Measurements from ENCODE around the gene ZFP36L2. TPM values are rescaled to one million over a fixed set of nuclear protein-coding genes. Genes with fewer than 3 reads are reported as not detected.
A peak's percentile ranks its signal among the peaks of the same experiment; 100 is the strongest.

The ZFP36L2 gene
- total RNA-seq, 4 donors from 2014 or later, result 114 to 305 (median 208) TPM

DNA sequence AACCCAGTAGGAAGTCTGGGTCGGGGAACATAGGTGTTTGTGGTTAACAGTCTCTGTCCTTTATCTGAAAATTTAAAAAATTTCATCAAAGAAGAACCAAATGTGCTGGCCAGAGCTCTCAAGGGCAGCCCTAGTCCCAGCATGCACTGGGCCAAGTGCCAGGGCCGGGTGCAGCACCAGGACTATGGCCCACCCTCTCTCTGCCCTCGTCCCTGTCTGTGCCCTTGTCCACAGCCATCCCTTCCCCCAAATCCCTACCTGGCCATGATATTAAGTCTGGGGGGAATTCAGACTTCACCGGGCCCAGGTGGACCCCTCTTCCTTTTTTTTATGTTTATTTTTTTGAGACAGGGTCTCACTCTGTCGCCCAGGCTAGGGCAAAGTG, 14.4 kb upstream of the ZFP36L2 start:
- in situ Hi-C loops (cut with MboI; ENCODE audit: low pct_ligation_motif_present in 1 of 4, low pct_unique_long_range_greater_than_20kb in 1 of 4, low sequenced_read_pairs in 3 of 4) (loop anchor here in 2 of 4 donors (25.0 kb wide), 1 partner anchor 403 kb away; no protein-coding TSS in a partner anchor), intact Hi-C loops (cut with DNase I; ENCODE audit: low total_unique reads) (loop anchor here (10.0 kb wide), 1 partner anchor 154 kb away; no protein-coding TSS in a partner anchor)
- Histone ChIP-seq H3K36me3 (no peaks in the 10 kb centered on the region), H3K9me3 (no peaks in the 10 kb centered on the region), H3K4me3 (no peak overlapping the region), H3K27me3 (no peaks in the 10 kb centered on the region), H3K27ac (peak overlapping the region; percentile 19 to 65 (median 44)), H3K4me1 (peaks cover 0 to 3% (median 0%) of the 10 kb centered on the region in 4 donors)
- 71 to 83% methylated on average over 3 to 5 of the region's 5 CpGs for WGBS, 2 donors (ENCODE audit: low coverage in 1 of 2)
- TF ChIP-seq EP300 (IDR thresholded peaks at IDR 0.05; ENCODE audit: low read depth) (no peak), POLR2A (IDR thresholded peaks at IDR 0.05) (no peak), POLR2AphosphoS5 (IDR thresholded peaks at IDR 0.05) (no peak)
- TF ChIP-seq, protein P1, sequence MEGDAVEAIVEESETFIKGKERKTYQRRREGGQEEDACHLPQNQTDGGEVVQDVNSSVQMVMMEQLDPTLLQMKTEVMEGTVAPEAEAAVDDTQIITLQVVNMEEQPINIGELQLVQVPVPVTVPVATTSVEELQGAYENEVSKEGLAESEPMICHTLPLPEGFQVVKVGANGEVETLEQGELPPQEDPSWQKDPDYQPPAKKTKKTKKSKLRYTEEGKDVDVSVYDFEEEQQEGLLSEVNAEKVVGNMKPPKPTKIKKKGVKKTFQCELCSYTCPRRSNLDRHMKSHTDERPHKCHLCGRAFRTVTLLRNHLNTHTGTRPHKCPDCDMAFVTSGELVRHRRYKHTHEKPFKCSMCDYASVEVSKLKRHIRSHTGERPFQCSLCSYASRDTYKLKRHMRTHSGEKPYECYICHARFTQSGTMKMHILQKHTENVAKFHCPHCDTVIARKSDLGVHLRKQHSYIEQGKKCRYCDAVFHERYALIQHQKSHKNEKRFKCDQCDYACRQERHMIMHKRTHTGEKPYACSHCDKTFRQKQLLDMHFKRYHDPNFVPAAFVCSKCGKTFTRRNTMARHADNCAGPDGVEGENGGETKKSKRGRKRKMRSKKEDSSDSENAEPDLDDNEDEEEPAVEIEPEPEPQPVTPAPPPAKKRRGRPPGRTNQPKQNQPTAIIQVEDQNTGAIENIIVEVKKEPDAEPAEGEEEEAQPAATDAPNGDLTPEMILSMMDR (IDR thresholded peaks at IDR 0.05), result no peak
- DNase-seq, result no peak

DNA sequence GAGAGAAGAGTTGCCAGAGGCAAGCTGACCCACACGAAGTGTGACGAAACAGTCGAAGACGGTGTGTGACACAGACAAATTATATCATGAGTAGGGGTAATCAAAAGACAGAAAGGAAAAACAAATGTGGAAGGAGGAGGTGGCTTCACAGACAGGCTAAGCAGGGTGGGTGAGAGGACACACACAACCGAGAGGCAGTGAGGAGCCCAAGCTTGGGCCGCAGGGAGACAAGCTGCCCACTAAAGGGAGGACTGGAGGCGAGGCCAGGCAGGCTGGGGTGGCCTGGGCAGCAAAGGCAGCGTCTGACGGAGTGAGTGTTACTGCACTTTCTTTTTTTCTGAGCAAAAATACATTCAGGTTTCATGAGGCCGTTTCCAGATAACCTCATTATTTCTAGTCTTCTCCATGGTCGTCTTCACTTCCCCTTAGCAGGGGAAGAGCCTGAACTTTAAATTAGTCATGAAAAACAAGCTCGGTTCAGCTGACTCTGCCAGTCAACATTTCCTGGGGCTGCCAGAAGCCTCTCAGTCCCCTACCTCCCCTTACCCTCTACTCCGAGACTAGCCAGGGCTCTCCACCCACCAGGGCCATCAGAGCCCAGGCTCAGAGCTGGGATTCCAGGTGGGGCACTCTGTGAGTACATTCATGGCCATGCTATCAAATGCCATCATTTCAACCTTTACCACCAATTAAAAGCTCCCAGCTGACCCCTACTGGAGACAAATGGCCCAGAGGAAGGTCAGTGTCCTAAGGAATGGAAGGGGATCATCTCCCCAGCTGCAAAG, 13.8 kb upstream of the ZFP36L2 start:
- DNase-seq, result no peak
- WGBS, 2 donors (ENCODE audit: low coverage in 1 of 2), result 81 to 93% methylated on average over 6 to 13 of the region's 13 CpGs
- Histone ChIP-seq H3K9me3 (no peaks in the 10 kb centered on the region), H3K27me3 (no peaks in the 10 kb centered on the region), H3K4me1 (peaks cover 0 to 3% (median 0%) of the 10 kb centered on the region in 4 donors), H3K36me3 (no peaks in the 10 kb centered on the region), H3K4me3 (no peak overlapping the region), H3K27ac (peak overlapping the region; percentile 19 to 65 (median 44))
- TF ChIP-seq EP300 (IDR thresholded peaks at IDR 0.05; ENCODE audit: low read depth), result no peak
- TF ChIP-seq, protein P1 (IDR thresholded peaks at IDR 0.05), result no peak
- no peak for TF ChIP-seq POLR2AphosphoS5 (IDR thresholded peaks at IDR 0.05)
- no peak for TF ChIP-seq POLR2A (IDR thresholded peaks at IDR 0.05)
- in situ Hi-C loops (cut with MboI; ENCODE audit: low pct_ligation_motif_present in 1 of 4, low pct_unique_long_range_greater_than_20kb in 1 of 4, low sequenced_read_pairs in 3 of 4) (loop anchor here (10.0 to 25.0 kb wide), 8 partner anchors 115 to 415 kb away; no protein-coding TSS in a partner anchor), intact Hi-C loops (cut with DNase I; ENCODE audit: low total_unique reads) (loop anchor here (10.0 kb wide), 1 partner anchor 155 kb away; no protein-coding TSS in a partner anchor)

DNA sequence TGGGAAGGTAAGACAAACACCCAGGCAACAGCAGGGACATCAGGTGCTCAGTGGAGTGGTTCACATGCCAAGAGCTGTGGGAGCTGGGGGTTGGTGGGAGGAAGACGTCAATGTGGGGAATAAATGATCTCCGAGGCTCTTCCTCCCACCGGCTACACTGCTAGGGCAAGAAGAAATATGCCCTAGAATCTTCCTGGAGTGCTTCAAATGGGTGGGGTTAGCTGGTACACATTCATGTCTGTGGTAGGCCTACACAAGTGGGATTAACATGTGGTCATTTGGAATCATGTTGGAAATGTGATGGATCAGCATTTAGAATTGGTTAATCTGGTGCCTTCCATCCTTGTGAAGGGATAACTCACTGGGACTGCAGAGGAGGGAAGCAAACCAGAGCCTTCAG, 12.4 kb upstream of the ZFP36L2 start:
- no peak for DNase-seq
- Histone ChIP-seq H3K36me3 (no peaks in the 10 kb centered on the region), H3K9me3 (no peaks in the 10 kb centered on the region), H3K27me3 (no peaks in the 10 kb centered on the region), H3K4me3 (no peak overlapping the region), H3K4me1 (peaks cover 0 to 3% (median 0%) of the 10 kb centered on the region in 4 donors), H3K27ac (peak overlapping the region in 2 of 4 donors; percentile 3 to 12)
- no peak for TF ChIP-seq POLR2AphosphoS5 (IDR thresholded peaks at IDR 0.05)
- TF ChIP-seq, protein P1 (IDR thresholded peaks at IDR 0.05), result no peak
- 93% methylated on average over 3 of the region's 3 CpGs; no CpG with 5 or more reads in 1 of the 2 donors for WGBS, 2 donors (ENCODE audit: low coverage in 1 of 2)
- intact Hi-C loops (cut with DNase I; ENCODE audit: low total_unique reads), result no loop called here
- in situ Hi-C loops (cut with MboI; ENCODE audit: low pct_ligation_motif_present in 1 of 4, low pct_unique_long_range_greater_than_20kb in 1 of 4, low sequenced_read_pairs in 3 of 4), result loop anchor here (10.0 to 25.0 kb wide), 8 partner anchors 114 to 414 kb away; no protein-coding TSS in a partner anchor

DNA sequence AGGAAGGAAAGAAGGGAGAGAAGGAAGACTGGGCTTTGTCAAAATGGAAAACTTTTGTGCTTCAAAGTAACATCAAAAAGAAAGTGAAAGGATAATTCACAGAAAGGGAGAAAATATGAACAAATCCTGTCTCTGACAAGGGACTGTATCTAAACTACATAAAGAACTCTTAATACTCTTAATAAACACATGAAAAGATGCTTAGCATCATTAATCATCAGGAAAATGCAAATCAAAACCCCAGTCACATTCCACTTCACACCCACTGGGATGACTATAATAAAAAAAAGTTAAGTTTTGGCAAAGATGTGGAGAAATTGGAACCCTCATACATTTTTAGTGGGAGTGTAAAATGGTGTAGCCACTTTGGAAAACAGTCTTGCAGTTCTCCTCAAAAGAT, 11.8 kb upstream of the ZFP36L2 start:
- H3K9me3 ChIP-seq, result no peaks in the 10 kb centered on the region
- TF ChIP-seq, protein P1 (IDR thresholded peaks at IDR 0.05), result no peak
- TF ChIP-seq EP300 (IDR thresholded peaks at IDR 0.05; ENCODE audit: low read depth), result no peak
- TF ChIP-seq POLR2A (IDR thresholded peaks at IDR 0.05), result no peak
- TF ChIP-seq POLR2AphosphoS5 (IDR thresholded peaks at IDR 0.05), result no peak
- no peak overlapping the region for H3K4me3 ChIP-seq
- H3K36me3 ChIP-seq, result no peaks in the 10 kb centered on the region
- intact Hi-C loops (cut with DNase I; ENCODE audit: low total_unique reads) (no loop called here), in situ Hi-C loops (cut with MboI; ENCODE audit: low pct_ligation_motif_present in 1 of 4, low pct_unique_long_range_greater_than_20kb in 1 of 4, low sequenced_read_pairs in 3 of 4) (loop anchor here (10.0 to 25.0 kb wide), 8 partner anchors 113 to 413 kb away; no protein-coding TSS in a partner anchor)
- DNase-seq, result no peak
- no peaks in the 10 kb centered on the region for H3K27me3 ChIP-seq
- H3K27ac ChIP-seq, result peak overlapping the region in 2 of 4 donors; percentile 12 to 19
- peaks cover 0 to 3% (median 0%) of the 10 kb centered on the region in 4 donors for H3K4me1 ChIP-seq

All from transverse colon (tissue), 4 donors.